ENCODE results near the gene IGF2BP2.

The IGF2BP2 gene

GRCh38 chr3:185764163-185764979 lies 60.5 kb downstream of the IGF2BP2 start:
- TF ChIP-seq, protein P1, sequence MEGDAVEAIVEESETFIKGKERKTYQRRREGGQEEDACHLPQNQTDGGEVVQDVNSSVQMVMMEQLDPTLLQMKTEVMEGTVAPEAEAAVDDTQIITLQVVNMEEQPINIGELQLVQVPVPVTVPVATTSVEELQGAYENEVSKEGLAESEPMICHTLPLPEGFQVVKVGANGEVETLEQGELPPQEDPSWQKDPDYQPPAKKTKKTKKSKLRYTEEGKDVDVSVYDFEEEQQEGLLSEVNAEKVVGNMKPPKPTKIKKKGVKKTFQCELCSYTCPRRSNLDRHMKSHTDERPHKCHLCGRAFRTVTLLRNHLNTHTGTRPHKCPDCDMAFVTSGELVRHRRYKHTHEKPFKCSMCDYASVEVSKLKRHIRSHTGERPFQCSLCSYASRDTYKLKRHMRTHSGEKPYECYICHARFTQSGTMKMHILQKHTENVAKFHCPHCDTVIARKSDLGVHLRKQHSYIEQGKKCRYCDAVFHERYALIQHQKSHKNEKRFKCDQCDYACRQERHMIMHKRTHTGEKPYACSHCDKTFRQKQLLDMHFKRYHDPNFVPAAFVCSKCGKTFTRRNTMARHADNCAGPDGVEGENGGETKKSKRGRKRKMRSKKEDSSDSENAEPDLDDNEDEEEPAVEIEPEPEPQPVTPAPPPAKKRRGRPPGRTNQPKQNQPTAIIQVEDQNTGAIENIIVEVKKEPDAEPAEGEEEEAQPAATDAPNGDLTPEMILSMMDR (IDR thresholded peaks at IDR 0.05) = no peak

GRCh38 chr3:185763347-185764005 lies 61.4 kb downstream of the IGF2BP2 start:
- TF ChIP-seq, protein P1 (IDR thresholded peaks at IDR 0.05) = no peak

DNA sequence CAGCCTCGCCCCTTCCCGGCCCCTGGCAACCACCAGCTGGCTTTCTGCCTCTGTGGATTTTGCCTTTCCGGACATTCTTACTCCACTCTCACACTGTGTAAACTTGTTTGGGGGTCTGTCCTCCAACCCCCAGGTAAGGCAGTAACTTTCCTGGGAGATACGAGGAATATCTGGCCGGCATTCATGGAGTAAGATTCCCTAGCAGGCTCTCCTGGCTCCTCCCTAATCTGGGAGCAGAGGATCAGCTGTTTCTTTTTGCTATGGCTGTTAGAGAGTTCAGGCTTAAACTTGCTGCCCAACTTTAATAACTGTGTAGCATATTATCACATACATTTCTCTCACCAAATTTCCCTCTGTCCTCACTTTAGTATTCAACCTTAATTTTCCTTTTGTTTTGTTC lies 64.3 kb downstream of the IGF2BP2 start:
- TF ChIP-seq, protein P1 (IDR thresholded peaks at IDR 0.05) = no peak

DNA sequence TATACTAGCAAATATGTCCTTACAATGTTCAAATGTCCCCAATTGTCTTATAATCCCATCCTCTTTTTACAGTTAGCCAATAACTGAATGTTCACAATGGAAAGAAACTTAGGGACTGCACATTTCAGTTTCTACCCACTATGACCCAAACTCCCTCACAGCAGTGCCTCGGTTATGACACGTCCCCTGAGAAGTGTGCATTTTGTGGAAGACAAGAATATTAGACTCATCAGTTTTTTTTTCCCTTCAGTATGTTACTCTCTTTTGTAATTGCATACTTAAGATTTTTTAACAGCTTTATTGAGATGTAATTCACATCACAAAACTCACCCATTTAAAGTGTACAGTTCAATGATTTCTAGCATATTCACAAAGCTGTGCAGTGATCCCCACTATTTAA lies 64.8 kb downstream of the IGF2BP2 start:
- TF ChIP-seq, protein P1 (IDR thresholded peaks at IDR 0.05) = no peak

- TF ChIP-seq, protein P1 (IDR thresholded peaks at IDR 0.05) = no peak
Measured at GRCh38 chr3:185759512-185759911, 65.3 kb downstream of the IGF2BP2 start.

DNA sequence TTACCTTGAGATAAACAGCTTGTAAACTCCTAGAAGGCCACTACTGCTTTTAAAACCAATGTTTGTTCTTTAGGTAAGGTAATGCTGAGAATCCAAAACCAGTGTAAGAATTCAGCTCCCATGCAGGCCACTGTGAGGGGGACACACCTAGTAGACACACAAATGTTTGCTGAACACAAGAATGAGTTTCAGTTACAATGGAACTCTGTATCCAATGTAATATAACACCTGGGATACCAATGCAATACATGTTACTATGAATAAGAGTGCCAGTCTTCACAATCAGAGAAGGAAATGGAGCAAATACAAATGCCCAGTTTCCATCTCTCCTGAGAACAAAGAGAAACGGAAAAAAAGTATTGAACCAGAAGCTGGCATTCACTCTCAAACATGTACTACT lies 65.9 kb downstream of the IGF2BP2 start:
- TF ChIP-seq, protein P1 (IDR thresholded peaks at IDR 0.05) = no peak

DNA sequence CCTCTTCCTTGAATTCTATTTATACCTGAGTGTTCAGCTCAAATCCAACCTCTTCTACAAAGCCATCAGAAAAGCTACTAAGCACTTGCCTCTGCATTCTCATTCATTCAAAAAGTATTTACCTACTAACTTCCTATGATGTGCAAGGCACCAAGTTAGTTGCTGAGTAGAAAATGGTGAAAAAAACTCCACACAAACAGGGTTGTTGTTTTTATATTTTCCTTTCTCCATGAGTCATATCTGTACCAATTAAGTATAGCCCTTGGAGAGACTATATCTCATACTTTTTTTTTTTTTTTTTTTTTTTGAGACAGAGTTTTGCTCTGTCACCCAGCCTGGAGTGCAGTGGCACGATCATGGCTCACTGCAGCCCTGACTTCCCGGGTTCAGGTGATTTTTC lies 67.7 kb downstream of the IGF2BP2 start:
- TF ChIP-seq, protein P1 (IDR thresholded peaks at IDR 0.05) = no peak
